GM19324 (cell line): ENCODE results near the gene CAB39L.

Source experiments
- ATAC-seq: cut with Tn5 transposase; IDR thresholded peaks from one replicate; pipeline ENCODE4 v1.9.1; 2021; ENCODE audit warnings: mild to moderate bottlenecking, moderate library complexity; ENCODE audit not compliant: unreplicated experiment, low FRiP score

CAB39L gene

DNA sequence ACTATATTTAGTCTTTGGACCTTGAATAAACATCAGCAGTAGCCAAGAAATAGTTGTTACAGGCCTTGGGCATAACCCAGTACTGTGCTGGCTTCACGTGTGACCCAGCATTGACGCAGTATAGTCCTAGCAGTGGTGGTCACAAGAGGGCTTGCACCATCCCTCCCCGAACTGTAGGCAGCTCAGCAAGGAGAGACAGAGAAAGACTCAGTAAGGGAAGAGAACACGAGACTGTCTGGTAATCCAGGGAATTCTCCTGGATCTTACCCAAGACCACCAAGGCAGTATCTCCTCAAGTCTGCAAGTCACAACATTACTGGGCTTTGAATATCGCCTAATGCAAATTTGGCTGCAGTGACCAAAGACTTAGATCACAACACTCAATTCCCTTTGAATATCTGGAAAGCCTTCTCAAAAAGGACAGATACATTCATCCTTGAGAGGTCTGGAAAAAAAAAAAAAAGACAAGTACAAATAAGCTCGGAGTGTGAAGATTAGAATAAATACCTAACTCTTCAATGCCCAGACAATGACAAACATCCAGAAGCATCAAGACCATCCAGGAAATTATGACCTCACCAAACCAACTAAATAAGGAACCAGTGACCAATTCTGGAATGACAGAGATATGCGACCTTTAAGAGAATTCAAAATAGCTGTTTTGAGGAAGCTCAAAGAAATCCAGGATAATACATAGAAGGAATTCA lies 39.7 kb downstream of the CAB39L start:
- no peak for ATAC-seq

DNA sequence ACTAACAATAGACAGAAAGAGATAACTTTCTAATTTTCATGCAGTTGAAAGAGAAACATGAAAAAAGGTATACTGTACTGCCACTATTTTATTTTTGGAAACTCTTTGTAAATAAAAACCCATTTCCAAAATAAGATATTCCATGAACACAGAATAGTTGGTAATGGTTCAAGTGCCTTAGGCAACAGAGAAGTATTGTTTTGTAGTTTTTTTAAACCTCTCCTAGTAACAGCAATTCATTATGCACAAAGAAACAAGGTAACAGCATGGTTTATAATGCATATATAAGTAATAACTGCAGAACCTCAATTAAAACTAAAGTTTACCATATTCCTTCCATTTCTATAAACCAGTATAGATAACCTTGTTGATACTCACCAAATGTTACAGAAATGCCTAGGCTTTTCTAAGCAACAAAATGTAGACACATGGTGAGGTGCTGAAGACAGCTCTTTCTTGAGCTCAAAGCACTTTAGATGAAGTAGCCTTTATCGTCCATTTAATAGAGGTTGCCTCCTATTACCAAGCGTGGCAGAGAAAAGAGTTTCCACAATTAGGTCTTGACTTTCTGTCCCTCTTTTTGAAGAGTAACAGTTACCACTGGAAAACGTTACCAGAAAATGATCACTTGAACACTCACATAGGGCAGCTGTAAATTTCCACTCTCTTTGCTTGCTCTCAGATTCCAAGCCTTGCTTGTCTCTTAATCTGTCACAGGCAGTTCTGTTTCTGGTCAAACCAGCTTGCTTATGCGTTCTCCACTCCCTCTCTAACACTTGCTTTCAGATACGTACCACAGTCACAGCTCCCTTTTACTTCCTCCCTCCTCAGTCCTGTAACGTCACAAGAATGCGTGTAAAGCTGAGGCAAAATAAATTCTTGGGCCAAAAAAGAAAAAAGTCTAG lies 42.9 kb downstream of the CAB39L start:
- no peak for ATAC-seq

DNA sequence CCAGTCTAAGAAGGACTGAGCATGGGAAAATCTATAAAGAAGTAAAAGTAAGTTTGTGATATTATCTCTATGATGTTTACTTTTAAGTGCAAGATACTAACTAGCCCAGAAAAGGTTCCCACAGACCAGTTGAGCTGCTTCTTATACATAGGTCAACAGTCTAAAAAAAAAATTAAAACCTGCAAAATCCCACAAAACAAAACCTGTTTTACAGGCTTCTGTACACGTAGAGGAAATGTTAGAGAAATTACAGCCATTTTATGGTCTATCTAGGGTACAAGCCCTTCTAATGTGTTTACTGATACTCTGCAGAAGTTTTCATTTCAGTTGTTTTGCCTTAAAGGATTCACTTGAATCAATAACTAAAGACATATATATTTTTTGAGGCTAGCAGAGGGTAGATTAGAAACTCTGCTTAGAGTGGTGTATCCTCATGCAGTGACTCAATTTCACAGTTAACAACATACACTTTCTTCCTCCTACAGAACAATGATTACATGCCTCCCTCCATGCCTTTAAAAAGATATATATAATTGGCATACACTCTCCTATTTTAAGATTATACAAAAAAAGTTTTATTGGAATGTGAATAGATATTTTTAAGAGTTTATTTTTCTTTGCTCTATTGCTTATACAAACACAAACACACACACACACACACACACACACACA lies 43.9 kb downstream of the CAB39L start:
- ATAC-seq, result no peak

DNA sequence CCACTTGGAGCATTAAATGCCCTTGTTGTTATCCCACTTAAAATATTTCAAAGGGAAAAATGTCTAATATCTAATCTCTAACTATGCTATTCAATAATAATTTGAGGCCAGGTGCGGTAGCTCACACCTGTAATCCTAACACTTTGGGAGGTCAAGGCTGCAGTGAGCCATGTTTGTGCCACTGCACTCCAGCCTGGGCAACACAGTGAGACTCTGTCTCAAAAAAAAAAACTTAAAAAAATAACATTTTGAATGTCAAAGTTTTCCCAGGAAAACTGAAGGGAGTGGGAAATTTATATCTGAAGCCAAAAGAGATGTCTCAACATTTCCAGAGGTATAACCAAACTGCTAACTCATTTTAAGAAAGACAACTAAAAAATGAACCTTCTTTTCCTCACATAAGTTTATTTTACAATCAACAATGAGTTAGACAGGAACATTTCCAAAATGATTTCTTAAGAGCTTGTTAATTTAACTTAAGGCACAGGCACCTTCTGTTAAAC lies 47.9 kb downstream of the CAB39L start:
- ATAC-seq, result no peak

DNA sequence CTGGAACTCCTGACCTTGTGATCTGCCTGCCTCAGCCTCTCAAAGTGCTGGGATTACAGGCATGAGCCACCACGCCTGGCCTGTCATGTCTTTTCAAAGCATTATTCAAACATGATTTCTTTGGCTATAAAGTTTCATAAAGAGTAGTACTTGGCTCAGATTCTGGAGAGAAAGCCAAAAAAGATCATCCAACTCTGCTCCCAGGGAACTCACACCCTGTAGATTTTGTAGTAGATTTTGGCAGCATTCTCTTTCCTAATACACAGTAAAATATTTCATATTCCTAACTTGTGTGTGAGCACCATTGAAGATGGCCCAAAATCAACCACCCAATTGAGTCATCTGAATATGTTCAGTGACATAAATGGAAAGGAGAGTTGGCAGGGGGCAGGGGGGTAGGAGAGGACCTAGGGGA lies 48.4 kb downstream of the CAB39L start:
- ATAC-seq, result no peak

DNA sequence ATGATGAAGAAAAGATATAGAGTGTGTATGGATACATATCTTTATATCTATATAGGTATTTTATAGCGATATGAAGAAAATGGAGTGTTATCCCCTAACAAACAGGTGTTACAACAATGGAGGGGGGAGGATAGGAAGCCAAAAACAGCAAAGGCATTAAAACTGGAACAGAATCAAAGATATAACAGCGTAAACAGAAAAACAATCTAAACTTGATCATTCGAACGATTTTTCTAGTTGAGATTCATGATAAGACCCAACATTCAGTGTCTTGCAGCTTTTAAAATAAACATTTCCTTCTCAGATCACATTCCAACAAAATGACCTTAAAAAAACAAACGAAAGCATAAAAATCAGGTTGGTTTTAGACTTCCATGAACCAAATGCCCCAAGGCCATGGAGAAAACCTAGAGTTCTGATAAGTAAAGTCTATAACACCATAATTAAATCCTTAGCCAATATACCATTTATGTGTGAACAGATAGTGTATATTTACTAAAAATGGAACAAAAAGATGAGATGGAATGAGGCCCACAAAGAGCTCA lies 55.7 kb downstream of the CAB39L start:
- ATAC-seq, result no peak

DNA sequence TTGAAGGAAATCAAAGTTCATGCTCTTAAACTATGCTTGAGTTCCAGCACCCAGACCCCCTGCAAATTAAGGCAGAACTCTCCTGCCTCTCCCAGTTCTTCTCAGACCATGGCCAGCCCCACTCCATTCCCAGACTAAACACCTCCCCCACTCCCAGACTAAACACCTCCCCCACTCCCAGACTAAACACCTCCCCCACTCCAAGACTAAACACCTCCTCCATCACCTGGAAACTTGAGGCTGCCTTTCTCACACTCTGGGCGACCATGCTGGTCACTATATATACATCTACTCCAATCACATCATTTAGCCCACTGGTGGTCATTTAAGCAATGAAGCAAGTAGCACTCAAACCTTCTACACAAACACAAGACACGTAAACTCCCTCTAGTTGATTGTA lies 57.2 kb downstream of the CAB39L start:
- no peak for ATAC-seq

DNA sequence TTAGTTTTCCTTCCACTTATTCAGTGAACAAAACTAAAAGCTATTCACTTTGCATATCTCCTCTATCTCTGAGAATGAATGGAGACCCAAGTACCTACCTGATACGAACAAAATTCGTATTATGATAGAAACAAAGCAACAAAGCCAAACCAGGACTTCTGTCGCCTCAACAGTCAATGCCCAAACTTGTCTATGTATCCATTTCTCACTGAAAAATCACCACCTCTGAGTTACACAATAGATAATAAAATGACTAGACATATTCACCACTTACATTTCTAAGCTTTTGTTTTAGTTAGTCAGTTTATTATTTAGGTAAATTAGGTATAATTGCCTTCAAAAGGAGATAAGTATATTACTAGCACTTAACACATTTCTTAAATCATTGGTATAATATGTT lies 67.7 kb downstream of the CAB39L start:
- no peak for ATAC-seq

DNA sequence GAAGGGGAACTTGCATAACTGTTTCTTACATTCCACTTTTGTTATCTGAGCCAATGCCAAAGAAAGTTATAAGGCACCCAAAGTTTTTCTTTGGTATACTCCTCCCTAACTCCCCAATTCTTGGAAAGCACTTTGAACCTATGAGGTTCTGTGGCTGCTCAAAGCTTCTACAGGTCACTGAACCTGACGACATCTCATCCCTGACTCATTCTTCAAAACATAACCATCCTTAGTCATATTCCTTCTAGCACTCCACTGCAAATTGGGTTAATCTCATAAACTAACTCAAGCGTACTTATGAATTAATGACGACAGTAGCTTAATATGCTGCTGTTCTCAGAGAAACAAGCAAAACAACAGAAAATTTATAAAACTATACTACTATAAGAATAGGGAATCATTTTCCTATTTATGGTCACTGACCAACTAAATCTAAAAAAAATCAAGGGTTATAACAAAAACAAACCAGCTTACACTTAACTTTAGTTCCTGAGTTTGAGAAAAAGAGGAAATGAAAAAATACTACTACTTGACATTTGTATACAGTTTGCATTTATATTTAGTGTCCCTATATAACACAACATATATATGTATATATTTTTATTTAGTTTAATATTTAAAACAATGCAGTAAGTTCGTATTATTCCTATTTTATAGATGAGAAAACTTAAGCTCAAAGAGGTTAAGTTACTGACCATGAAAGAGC lies 69.1 kb downstream of the CAB39L start:
- ATAC-seq, result no peak

DNA sequence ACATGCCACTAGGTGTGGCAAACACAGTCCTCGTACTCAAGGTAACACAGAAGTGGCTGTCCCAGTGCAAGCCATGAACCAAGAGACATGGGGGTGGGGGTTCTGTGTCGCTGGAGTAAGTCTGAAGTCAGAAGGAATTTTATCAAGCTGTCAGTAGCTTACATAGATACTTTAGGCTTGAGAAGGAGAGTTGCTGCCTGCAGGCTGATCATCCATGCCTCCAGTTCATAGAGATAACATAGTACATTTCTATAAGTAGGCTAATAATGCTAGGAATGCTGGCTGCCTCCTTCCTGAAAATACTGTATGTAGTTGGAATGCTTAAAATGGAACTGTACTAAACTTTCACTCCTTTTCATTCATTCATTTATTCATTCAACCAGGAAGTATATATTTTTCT lies 70.1 kb downstream of the CAB39L start:
- no peak for ATAC-seq

DNA sequence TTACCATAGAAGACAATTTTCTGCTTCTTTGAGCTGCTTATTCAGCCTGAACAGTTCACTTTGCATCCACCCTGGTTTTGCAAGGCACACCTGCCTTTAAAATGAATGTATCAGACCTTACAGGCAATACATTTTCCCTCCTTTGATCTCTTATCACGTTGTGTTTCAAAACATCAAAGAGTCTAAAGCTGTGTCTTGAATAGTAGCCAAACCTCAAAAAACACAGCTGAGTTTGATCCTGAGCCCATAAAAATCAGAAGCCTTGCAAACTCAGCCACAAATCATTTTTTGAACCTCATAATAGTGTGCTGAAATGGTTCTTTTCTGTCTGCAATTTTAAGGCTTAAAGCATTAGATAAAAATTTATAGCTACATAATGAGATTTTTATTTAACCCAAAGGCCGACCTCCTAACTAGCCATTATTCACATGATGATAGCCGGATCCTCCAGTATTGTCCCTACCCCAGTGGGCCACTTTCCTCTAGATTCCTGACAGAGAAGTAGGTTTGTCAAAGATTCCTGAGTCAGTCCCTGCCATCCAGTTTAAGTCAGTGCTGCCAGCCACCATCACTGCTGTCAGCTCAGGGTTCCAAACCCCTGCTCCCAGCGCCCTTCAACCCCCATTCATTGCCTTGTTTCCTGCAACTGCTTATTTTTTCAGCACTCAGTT lies 71.8 kb downstream of the CAB39L start:
- no peak for ATAC-seq

DNA sequence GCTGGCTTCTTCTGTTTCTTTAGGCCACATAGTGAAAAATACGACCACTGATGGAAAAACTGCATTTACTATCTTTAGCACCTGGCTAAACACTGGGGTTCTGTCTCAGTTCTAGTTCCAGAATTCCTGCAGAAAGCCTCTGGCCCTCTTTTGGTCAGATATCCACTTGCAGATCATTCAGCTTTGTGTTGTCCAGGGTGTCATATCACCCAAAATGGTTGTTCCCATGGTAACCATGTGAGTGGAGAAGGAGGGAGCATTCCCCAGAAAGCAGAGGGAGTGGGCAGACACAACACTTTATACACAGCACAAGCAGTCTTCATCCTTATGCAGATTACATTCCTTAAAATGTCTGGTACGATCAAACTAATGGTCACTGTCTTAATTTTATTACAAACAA lies 73.5 kb downstream of the CAB39L start:
- ATAC-seq, result no peak

DNA sequence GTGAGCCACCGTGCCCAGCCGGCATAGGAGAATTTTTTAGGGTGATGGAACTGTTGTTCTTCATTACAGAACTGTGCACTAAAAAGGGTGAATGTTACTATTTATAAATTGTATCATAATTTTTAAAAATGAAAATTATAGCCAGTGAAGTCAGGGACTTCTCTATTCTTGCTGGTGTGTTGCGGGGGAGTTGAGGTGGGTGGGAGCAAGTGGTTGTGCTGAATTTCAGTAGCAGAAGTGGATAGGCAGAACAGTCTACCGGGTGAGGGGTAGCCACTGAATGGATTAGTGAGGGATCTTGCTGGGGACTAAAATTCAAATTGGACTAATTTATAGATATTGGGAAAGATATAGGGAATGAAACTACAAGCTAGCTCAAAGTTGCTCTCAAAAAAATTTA lies 74.0 kb downstream of the CAB39L start:
- no peak for ATAC-seq

DNA sequence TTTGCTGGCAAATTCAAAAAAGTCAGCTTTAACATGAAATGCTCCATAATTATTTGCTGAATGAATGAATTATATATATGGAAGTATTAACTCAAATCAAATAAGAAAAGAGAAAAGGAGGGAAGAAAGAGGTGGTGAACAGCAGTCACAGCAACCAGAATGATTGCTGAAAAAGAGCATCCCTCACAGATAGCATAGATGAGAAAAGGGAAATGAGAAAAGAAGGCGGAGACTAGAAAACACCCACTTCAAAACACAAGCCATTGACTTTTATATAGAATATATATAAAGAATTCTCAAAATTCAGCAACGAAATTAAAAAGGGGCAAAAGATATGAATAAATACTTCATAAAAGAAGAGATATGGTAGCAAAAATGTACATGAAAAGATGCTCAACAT lies 75.2 kb downstream of the CAB39L start:
- ATAC-seq, result no peak

DNA sequence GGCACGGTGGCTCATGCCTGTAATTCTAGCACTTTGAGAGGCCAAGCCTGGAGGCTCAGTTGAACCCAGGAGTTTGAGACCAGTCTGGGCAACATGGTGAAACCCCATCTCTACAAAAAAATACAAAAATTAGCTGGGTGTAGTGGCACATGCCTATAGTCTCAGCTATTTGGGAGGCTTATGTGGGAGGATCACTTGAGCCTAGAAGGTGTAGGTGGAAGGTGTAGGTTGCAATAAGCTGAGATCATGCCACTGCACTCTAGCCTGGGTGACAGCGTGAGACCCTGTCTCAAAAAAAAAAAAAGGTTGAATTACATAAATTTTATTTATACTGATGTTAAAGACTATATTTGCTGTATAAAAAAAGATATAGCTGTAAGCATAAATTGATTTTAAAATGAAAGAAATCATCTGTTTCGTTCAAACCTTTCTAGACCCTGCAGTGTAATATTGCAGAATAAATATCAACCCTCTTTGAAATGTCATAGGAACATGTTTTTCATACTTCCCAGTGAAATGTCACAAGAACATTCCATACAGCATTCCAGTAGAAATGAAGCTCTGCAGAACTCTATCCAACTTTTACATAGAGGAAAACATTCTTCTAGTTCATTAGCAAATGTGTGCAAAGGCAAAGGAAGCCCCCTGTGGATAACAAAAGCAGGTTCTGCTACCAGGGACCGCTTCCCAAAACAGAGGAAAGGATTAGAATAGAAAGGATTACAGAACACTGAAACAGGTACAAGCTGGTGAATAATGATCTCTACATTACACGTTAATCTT lies 76.0 kb downstream of the CAB39L start:
- ATAC-seq, result no peak

DNA sequence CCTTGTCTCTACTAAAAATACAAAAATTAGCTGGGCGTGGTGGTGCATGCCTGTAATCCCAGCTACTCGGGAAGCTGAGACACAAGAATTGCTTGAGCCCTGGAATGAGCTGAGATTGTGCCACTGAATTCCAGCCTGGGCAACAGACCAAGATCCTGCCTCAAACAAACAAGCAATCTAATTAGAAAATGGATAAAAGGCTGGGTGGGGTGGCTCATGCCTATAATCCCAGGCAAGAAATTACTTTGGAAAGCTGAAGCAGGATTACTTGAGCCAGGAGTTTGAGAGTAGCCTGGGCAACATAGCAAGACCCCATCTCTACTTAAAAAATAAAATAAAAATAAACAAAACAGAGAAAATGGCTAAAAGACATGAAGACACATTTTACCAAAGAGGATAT lies 77.0 kb downstream of the CAB39L start:
- no peak for ATAC-seq

DNA sequence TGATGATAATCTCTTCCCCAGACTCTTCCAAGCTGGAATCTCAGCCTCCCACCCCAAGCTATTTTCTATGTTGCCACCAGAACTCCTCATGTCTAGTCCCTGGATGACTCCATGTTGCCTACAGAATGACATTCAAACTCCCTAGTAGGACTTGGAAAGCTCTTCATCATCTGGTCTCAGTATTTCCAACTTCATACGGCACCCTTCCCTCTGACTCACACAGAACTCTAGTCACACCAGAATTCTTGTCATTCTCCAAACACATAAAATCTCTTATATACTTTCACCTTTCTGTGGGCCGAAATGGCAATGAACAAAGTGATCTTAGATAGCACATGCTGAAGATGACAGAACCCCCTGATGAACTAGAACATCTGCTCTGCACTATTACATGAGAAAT lies 86.2 kb downstream of the CAB39L start:
- no peak for ATAC-seq

DNA sequence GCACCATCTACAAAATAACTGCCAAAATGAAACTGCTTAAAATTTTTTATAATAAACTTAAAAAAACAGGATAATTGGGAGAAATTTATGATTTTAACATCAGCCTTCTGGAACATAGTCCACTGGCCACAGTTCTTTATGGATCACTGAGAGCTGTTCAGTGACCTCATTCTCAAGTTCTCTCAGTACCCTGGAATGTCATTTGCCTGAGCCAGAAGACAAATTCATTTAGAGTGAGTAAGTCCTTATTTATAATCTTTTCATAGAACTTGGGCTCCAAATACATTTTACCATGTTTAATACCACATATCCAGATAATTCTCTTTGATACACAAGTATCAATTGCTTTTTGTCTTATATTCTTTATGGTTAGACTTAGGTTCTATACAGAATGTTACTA lies 87.6 kb downstream of the CAB39L start:
- ATAC-seq, result no peak

DNA sequence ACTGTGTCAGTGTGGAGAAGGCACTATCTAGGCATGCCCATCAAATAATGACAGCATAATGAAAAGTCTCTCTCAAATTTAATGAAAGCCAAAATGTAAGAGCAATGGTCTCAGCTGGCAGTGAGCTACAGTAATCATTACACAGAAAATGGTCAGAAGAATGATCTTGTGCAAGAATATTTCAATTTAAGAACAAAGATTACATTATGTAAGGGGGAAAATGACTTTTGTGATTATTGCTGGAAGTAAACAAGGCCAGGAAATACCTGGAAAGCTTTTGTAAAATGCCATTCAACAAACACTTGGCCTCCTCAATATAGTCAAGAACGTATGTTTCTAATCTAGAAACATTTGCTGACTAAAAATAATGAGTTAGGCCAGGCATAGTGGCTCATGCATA lies 89.1 kb downstream of the CAB39L start:
- ATAC-seq, result no peak
